Fibroblast of skin of right biceps (primary cell): ENCODE results near the gene LNPEP.
A peak's percentile ranks its signal among the peaks of the same experiment; 100 is the strongest.
"Not testable (repeated sequence)": the region's sequence is repeated elsewhere in the genome, so short reads cannot be mapped to it uniquely, and the experiment has no call there.

Source experiments
- DNase-seq: peaks from one replicate; pipeline ENCODE4 v3.0.0-alpha.2; 2013

LNPEP gene

GRCh38 chr5:96930589-96930988 is 5.3 kb upstream of the LNPEP start:
- no peak for DNase-seq

DNA sequence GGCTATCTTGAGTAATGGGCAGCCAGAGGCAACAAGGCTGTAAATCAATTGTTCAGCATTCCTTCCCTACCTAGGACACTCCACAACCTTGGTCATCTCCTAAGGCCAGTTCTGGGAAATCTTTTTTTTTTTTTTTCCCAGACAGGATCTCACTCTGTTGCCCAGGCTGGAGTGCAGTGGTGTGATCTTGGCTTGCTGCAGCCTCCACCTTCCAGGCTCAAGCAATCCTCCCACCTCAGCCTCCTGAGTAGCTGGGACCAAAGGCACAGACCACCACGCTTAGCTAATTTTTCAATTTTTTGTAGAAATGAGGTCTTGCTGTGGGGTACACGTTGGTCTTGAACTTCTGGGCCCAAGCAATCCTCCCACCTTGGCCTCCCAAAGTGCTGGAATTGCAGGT is 4.8 kb upstream of the LNPEP start:
- not testable (repeated sequence) for DNase-seq

GRCh38 chr5:96931605-96932004 is 4.3 kb upstream of the LNPEP start:
- DNase-seq = no peak

GRCh38 chr5:96932026-96932425 is 3.9 kb upstream of the LNPEP start:
- DNase-seq = no peak

DNA sequence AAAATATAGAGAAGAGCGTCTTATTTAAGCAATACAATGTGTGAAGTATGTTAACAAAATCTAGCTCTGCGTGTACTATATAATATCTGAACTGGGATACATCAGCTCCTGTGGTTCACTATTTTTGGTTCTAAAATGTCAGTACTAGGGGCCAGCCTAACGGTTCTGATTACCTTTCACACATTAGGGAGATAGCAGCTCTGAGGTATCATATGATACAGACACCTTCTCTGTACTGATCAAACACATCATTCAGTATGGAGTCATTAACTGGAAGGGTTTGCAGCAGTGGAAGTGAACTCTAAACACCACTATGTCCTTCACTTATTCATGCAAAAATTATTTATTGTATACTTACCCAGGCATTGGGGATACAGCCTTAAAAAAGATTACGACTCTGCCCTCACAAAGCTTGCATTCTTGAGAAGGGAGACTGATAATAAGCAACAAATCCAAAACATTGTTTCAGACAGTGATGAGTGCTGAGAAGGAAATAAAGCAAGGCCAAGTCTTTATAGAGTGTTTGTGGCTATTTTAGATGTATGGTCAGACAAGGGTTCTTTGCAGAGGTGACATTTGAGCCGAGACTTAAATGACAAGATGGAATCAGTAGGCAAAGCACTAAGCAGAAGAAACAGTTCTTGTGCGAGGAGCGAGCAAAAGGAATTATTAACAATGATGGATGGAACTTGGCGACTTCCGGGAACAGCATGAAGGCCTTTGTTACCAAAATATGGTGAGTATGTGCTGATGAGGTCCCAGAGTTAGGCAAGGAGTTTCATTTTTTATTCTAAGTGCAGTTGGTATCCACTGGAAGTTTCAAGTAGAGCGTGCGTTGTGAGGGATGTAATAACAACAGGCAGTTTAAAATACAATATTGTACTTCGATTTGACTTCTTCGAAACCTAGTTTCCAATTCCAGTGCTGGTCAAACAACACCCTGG is 1.8 kb upstream of the LNPEP start:
- DNase-seq = peak; percentile 53

DNA sequence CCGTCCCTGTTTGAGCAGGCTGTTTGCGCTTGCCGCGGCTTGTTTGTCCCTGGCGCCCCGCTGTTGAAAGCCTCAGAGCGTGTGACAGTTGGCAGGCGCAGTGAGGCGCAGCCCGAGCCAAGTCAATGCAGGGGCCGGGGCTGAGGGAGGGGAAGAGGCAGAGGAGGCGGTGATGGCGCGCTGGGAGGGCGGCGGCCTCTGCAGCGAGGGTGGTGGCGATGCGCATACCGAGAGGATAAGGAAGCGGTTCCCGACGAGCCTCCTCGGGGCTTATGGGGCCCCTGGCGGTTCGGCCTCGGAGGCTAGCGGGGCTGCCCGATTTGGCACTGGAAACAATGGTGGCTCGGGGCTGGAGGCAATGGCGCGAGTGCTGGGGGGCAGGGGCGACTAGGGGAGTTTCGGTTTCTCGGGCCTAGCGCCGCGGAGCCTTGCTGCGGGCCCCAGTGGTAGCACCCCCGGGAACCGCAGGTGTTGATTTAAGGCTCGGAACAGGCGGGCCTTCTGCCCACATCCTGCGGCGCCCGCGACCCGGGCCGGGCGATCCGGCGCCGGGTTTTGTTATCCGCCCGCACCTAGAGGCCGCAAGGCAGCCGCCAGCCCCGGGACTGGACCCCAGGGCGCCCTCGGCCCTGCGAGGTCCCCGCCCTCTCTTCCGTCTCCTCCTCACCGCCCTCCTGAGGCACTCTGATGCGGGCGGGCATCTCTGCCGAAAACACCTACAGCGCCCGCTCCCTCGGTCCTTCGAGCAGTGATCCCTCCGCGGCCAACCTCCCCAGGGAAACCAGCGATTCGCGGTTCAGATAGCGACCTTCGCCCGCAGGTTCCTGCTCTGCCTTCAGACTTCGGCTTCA is 947 bp upstream of the LNPEP start:
- peak; percentile 95 for DNase-seq

DNA sequence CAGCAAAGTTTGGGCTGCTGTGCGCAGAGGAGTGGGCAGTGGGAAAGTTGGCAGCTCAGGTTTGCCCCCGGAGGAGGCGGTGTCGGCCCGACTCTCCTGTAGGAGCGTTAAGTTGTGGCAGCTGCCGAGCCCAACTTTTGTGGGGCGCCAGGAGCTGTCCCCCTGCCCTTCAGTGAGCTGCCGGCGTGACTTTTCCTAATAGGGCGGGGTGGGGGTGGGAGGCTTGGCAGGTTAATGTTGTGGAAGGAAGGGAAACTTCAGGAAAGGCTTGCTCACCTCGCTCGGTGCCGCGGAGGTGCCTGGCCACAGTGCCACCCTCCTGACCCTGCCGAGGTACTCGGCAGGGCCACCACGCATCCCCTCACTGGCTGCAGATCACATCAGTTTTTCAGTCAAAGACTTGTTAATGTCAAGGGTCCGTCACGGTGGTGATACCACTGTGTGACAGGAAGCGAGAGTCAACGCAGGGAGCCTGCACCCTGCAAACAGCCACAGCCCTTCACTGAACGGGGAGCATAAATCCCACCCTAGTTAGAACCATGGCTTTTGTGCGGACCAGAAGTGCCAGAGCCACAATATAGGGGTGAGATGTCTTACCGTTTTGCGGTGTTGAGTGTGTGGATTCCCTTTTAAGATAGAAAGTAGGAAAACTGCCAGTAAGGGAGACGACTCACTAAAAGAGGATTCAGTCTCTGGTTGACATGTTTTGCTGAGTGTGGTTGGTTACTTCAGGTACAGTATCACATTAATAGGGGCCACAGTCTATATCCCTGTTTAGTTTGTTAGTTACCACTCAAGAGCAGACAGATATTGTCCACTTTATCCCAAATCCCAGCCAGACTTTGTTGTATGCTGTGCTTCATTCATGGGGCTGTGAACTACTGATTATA is 796 bp downstream of the LNPEP start:
- no peak for DNase-seq

DNA sequence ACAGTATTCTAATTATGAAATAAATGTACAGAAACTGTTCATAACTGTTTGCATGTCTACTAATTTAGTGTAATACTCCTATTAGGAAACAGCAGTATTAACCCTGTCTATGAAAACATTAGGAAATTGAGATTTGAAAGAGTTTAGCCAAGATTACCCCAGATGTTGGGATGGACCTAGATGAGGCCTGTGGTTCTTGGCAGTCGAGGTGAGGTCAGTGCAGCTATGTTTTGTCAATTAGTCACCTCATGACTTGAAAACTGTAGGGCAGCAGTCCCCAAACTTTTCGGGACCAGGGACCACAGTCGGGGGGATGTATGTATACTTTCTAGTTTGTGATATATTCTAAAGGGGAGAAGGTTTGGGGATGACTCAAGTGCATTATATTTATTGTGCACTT is 4.7 kb downstream of the LNPEP start:
- no peak for DNase-seq

GRCh38 chr5:96941140-96941539 is 5.3 kb downstream of the LNPEP start:
- DNase-seq = no peak

- no peak for DNase-seq
These were observed 6.2 kb downstream of the LNPEP start for GRCh38 chr5:96942078-96942477.

DNA sequence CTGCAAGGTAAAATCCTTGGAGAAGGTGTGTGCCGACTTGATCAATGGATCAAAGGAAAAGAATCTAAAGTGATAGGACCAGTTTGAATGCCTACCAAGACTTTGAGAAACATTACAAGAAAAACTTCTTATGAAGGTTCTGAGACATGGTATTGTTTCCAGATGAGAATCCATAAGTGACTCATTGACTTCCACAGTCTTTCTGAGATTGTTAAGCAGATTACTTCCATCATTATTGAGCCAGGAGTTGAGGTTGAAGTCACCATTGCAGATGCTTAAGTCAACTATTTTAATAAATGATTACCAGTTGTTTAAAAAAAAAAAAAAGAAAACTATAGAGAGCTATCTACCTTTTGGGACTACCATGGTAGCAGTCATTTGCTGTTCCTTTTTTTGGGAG is 7.0 kb downstream of the LNPEP start:
- DNase-seq = peak; percentile 72

GRCh38 chr5:96943799-96944198 is 7.9 kb downstream of the LNPEP start:
- DNase-seq = peak; percentile 33

GRCh38 chr5:96945144-96945897 is 9.4 kb downstream of the LNPEP start:
- DNase-seq = no peak

DNA sequence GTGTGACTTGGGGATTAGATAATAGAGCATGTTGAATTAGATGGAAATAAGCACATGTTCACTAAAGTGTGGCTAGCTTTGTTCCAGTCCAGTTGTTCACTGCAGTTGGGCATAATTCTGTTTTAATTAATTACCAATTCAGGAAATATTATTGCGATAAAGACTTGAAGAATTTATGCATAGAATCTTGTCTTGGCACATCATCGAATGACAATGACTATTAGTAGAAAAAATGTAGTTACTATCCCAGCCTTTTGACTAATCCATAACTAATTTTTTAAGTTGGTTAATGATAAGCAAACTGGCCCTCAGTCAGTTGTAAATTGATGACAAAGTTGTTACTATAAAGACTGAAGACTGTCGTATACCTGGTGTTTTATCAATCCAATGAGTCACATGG is 10.5 kb downstream of the LNPEP start:
- DNase-seq = no peak

- DNase-seq = no peak
These were observed 16.4 kb downstream of the LNPEP start for GRCh38 chr5:96952118-96952750.

DNA sequence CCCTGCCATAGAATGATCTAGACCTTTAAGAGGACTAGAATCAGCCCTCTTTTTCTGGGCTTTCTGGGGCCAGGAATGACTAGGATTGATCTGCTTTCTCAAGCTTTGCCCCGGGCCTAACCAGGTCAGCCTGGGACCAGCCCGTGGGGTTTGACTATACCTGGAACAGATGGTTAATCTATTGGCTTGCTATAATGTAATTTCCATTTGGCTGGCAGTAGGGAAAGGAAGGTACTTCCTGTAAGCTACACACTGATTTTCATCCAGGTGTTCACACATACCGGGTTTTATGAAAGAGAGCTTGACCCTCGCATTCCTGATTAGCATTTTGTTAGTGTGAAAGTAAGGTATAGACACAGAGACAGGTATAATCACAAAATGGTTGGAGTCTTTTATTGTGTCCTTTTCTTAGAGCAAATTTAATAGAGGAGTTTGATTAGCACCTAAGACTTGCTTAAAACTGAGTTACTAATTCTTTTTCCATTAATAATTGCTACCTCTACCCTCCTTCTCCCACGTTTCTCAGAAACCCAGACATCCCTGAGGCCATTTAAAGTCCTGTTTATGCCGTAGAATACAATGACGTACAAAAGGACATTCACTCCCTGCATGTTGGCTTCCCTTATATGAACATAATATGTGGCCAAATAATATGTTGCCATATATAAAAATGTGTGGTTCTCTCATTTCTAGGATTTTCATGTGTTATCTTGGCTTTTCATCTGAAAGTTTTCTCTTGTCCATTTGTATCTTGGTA is 17.3 kb downstream of the LNPEP start:
- DNase-seq = no peak

DNA sequence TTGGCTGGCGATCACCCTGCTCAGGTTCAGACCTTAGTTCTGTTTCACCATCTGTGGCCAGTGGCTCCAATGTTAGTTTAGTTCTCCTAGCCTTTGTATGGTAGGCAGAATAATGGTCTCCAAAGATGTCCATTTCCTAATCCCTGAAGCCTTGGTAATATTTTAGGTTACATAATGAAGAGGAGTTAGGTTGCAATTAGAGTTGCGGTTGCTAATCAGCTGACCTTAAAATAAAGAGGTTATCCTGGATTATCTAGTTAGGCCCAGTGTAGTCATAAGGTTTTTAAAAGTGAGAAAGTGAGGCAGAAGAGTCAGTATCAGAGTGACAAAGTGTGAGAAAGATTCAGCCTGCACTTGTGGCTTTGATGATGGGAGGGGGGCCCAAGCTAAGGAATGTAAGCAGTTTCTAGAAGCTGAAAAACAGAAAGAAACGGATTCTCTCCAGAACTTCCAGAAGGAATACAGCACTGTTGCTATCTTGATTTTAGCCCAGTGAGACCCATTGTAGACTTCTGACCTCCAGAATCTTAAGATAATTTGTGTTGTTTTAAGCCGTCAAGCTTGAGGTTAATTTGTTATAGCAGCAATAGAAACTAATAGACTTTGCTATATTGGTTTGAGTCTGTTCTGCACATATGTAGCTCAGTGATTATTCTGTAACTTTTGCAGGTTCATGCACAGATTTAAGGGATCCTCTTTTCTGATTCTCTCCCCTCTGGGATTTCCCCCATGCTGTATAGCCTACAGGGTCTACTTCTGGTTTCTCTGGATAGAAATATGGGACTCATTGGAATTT is 21.6 kb downstream of the LNPEP start:
- DNase-seq = no peak

GRCh38 chr5:96958977-96959376 is 23.1 kb downstream of the LNPEP start:
- DNase-seq = no peak

DNA sequence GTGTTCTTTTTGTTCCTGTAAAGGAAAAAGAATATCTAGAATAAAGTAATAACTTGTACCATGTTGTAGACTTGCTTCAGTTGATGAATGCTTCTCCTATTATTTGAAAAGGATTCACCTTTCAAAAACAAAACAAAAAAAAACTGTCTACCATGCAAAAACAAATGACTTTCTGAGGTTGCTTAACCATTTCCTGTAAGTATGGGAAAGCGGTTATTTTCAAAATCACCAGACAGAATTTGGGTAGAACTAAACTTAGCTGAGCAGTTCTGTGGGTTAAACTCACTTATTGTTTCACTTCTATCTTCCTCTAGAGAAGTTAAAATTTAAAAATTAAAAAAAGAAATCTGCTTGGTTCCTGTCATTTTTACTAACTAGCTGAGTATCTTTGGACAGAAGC is 25.2 kb downstream of the LNPEP start:
- DNase-seq = no peak

GRCh38 chr5:96962540-96962991 is 26.7 kb downstream of the LNPEP start:
- DNase-seq = no peak
